Fibroblast of lung (primary cell): Measurements from ENCODE around the gene MRPS27.

ENCODE experiments used
- CTCF ChIP-seq, 2 donors: IDR thresholded peaks in 1 of 2; conservative IDR thresholded peaks in 1 of 2; 1 replicate in 1 of 2; 2 replicates in 1 of 2; pipeline ENCODE4 v1.5.1; 2011 to 2012; ENCODE audit warnings: low read length in 2 of 2, control low read depth in 1 of 2, inconsistent platforms in 1 of 2, low read depth in 1 of 2, mild to moderate bottlenecking in 1 of 2
- EZH2 ChIP-seq: IDR thresholded peaks from 2 replicates; pipeline ENCODE4 v1.5.1; 2012; ENCODE audit warnings: low read length, control low read depth, mild to moderate bottlenecking; ENCODE audit errors: missing control alignments

GRCh38 chr5:72216756-72217155 lies 103.3 kb downstream of the MRPS27 start:
- no peak for TF ChIP-seq CTCF (conservative IDR thresholded peaks at IDR 0.05 in 1 of 2, IDR thresholded peaks at IDR 0.05 in 1 of 2; ENCODE audit: low read depth in 1 of 2, low read length in 2 of 2)
- TF ChIP-seq EZH2 = no peak
